ENCODE measurements around the gene ZNF8.
"Not testable (repeated sequence)": the region's sequence is repeated elsewhere in the genome, so short reads cannot be mapped to it uniquely, and the experiment has no call there.

Gene ZNF8

DNA sequence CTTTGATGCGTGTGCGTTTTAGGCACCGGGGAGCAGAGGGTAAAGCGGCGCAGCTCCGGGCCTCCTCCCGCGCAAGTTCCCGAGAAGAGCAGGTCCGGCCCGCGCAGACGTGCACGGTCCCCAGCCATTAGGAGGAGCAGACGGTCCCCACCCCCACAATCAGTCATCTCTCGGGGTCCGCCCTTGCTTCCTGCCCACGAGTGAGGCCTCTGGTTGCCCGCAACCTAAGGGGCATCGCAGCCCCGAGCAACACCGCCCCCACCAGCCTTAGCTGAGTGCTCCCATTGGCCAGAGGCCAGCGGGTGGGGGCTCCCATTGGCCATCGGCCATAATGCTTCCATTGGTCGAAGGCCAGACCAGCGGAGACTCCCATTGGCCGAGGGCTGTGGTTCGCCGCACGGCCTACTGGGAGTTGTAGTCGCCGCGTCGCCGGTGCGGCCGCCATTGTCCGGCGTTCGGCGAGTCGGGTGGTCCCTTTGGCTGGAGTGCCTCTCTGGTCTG is at the start of gene ZNF8:
TSS of gene ZNF8 (plus strand) at position 415 of the 501 bp plus-strand sequence. CDS start 127 bp downstream, outside the sequence.
- peak; percentile 97 for DNase-seq

DNA sequence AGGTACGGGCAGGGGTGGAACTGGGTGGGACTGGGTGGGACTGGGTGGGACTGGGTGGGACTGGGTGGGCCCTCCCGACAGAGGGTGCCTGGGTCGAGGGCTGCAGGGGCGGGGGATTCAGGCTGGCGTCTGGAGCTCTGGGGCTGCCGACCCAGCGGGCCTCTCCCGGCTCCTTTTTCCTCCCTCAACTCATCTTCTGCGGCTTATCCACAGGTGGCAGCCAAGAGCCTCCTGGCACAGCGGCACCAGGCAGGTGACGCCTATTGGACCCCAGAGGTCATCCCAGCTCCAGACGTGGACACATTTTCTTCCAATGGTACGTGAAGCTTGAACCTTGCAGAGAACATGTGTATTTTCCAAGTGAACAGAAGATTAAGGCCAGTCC is 49.5 kb upstream of the ZNF8 start:
- peak in 1 of 2 donors; percentile 13 for DNase-seq

DNA sequence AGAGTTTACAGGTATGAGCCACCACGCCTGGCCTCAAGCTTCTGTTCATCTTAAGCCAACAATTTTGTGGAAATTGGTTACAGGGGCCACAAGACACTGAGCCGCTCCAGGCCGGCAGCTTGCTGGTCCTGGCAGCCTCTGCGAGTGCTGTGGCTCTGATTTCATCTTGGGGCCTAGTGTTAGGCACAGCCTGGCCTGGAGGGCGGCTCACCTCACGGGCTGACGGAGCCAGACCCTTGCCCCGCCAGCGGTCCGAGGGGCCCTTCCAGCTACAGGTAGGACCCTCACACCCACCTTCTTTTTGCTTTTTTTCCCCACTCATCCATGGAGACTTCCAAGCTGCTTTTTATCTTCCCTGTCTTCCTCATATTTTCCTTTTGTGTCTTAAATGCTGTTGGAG is 41.4 kb upstream of the ZNF8 start:
- DNase-seq = no peak

DNA sequence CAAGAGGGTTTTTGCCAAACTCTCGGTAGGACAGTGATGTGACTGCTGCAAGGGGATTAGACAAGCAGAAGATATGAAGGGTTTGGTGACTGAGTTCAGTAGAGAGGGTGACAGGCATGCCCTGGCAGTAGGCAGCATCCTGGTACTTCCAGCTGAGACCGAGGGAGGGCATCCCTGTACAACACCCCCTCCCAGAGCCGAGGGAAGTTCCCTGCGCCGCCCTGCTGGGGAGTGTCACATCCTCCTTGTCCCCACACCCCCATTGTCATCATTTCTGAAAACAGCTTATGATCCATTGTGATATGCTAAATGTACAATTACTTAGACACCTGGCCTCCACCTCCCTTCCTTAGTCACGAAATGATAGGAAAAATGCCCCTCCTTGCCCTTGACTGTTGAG is 35.4 kb upstream of the ZNF8 start:
- DNase-seq = no peak

DNA sequence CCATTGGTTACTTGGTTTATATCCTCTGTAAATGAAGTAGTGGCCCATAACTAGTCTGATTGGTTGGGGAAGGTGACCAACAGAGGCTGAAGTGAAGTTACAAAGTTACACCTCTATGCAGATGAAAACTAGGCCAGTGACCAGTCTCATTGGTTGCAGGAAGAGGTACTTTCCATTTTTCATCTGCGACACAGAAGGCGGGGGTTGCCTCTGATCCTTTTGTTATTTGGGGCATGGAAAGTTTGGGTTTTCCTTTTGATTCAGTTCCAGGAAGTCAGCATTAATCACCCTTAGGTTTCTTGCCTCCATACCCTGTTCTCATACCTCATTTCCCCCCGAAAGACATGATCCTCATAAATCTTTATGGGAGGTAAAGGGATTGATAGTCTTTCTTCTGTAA is 29.9 kb upstream of the ZNF8 start:
- DNase-seq = no peak

DNA sequence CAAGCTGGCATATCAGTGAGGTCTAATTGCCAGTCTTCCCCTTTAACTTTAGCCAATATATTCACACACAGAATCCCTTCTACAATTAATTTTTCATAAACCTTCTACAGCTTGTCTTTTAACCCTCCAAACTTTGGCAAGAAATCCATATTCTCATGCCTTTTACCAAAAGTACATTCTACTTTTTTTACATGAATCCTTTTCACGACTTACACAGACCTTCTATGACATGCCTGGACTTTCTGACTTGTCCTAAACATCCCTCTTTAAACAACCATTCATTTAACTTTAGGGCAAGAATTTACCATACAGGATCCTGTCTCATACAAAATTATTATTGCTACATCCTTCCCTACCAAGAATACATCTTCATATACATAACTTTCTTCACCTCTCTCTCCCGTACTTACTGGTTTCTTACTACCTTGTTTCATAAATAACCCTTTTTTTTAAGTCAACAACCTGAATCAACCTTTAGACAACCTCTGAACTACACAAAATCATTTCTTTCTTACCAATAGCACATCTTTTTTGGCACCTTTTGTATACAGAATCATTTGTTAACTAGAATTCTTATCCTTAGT is 26.6 kb upstream of the ZNF8 start:
- DNase-seq = no peak

DNA sequence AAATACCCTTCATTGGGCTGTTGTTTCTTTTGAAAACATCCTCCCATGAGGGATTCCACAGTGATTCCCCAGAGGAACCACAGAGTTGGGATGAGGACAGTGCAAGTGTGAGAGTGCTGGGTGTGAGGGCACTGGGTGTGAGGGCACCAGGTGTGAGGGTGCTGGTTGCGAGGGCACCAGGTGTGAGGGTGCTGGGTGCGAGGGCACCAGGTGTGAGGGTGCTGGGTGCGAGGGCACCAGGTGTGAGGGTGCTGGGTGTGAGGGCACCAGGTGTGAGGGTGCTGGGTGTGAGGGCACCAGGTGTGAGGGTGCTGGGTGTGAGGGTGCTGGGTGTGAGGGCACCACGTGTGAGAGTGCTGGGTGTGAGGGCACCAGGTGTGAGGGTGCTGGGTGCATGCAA is 20.5 kb upstream of the ZNF8 start:
- not testable (repeated sequence) for DNase-seq

DNA sequence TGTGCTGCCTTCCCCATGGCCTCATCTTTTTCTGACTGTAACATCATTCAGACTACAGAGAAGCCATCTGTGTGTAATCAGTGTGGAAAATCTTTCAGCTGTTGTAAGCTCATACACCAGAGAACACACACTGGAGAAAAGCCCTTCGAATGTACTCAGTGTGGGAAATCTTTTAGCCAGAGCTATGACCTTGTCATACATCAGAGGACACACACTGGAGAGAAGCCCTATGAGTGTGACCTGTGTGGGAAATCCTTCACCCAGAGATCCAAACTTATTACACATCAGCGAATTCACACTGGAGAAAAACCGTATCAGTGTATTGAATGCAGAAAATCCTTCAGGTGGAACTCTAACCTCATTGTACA is 17.2 kb upstream of the ZNF8 start:
- DNase-seq = no peak

DNA sequence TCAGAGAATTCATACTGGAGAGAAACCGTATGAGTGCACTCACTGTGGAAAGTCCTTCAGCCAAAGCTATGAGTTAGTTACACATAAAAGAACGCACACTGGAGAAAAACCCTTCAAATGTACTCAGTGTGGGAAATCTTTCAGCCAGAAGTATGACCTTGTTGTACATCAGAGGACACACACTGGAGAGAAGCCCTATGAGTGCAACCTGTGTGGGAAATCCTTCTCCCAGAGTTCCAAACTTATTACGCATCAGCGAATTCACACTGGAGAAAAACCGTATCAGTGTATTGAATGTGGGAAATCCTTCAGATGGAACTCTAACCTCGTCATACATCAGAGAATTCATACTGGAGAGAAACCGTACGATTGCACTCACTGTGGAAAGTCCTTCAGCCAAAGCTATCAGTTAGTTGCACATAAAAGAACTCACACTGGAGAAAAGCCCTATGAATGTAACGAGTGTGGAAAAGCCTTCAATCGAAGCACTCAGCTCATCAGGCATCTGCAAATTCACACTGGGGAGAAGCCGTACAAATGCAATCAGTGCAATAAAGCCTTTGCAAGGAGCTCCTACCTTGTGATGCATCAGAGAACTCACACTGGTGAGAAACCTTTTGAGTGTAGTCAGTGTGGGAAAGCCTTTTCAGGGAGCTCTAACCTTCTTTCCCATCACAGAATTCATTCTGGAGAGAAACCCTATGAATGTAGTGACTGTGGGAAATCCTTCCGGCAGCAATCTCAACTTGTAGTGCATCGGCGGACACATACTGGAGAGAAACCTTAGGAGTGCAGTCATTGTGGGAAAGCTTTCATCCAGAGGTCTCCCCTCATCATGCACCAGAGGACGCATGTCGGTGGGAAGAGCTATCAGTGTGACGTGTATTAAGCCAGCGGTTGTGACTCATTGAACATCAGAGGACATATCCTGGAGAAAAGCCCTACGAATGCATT is 16.5 kb upstream of the ZNF8 start:
- DNase-seq = no peak

DNA sequence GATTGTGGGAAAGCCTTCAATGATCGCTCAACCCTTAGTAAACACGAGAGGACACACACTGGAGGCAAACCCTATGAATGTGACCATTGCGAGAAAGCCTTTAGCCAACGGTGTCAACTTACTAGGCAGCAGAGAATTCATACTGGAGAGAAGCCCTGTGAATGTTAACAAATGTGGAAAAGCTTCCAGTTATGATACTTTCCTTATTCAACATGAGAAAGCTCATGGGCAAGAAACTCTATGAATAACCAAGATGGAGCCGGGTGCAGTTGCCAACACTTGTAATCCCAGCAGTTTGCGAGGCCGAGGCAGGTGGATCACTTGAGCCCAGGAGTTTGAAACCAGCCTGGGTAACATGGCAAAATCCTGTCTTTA is 15.8 kb upstream of the ZNF8 start:
- DNase-seq = no peak

DNA sequence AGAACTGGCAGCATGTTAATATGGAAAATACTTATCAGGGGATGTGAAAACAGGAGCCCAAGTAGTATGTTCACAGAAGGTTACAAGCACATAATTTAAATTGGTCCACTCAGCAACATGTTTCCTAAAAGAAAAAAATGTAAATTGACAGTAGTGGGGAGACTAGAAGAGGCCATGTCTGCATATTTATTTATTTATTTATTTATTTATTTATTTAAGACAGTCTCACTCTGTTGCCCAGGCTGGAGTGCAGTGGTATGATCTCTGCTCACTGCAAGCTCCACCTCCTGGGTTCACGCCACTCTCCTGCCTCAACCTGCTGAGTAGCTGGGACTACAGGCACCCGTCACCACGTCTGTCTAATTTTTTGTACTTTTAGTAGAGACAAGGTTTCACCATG is 13.7 kb upstream of the ZNF8 start:
- DNase-seq = no peak

DNA sequence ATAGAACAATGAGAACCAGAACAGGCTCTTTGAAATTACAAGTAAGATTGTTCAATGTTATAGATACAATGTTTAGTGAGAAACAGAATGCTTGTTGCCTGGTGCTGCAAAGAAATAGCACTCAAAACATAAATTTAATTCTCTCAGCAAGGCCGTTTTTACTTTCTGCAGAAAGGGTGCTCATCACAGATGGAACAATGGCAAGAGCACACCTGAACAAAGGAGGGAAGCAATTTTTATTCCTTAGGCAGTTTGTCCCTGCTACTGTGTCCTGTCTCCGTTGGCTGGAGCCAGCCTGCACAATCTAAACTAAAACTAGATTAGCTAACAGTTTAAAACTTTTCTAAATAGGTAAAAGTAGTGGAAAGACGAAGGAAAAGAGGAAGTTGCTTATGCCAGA is 10.4 kb upstream of the ZNF8 start:
- no peak for DNase-seq

DNA sequence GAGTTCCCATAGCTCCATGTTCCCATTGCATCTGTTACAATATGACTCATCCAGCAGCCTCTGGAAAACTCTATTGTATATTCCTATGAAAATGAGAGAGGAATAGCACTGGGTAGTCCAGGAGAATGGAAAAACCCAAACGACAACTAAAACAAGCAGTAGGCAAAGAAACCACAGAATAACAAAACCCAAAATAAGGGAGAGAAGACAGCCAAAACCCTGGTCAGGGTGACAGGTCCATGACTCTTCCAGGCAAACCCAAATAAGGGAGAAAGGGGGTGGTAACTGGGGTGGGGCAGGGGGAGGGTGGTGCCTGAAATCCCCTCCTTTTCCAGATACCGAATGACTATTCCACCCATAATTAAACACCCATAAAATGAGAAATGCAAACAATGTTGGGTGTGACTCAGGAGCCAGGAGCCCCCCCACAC is 4.0 kb upstream of the ZNF8 start:
- no peak for DNase-seq

DNA sequence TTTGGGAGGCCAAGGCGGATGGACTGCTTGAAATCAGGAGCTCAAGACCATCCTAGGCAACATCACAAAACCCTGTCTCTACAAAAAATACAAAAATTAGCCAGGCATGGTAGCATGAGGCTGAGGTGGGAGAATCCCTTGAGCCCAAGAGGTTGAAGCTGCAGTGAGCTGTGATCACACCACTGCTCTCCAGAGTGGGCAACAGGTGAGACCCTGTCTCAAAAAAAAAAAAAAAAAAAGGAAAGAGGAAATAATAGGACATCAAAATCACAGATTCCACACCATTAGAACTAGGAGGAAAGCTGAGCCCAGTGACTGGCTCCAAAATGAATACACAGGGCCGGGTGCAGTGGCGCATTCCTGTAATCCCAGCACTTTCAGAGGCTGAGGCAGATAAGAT is 3.2 kb upstream of the ZNF8 start:
- DNase-seq = no peak

DNA sequence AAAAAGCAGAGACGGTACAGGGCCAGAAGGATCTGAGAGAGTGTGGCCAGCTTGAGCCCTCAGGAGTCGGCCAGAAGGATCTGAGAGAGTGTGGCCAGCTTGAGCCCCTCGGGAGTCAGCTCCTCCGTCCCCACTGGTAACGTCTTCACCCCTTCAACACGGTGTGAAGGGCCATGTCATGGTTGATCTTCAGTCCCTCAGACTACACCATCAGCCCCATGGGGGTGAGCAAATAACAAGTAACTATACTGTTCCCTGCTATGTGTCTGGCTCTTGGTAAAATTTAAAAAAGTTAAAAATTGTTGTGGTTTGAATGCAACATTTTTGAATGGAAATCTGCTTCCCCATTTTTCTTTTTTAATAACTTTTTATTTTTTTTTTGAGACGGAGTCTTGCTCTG is 1.6 kb upstream of the ZNF8 start:
- no peak for DNase-seq

DNA sequence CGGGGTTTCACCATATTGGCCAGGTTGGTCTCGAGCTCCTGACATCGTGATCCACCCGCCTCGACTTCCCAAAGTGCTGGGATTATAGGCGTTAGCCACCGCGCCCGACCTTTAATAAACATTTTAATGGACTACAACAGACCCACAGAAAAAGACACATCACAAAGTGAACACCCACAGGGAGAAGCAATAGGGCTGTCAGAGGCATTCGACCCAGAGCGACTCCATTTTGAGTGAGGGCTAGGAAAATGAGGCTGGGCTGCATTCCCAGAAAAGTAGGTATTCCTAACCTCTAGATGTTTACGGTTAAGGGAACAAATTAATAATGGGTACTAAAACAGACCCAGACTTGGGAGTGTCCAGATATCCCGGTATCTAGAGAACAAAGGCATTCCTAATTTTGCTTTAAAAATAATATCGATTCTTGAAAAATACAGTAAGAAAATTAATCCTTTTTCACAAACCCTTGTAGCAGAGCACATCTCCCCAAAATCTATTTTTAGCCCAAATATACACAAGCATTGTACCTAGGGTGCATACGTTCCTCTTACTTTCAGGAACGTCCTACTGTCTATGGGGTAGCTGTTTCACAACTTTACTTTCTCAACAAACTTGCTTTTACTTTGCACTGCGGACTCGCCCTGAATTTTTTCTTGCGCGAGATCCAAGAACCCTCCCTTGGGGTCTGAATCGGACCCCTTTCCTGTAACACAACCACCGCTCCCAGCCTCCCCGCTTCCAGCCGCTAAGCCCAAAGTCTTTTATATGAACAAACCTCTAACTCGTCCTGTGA is 811 bp upstream of the ZNF8 start:
- DNase-seq = no peak

DNA sequence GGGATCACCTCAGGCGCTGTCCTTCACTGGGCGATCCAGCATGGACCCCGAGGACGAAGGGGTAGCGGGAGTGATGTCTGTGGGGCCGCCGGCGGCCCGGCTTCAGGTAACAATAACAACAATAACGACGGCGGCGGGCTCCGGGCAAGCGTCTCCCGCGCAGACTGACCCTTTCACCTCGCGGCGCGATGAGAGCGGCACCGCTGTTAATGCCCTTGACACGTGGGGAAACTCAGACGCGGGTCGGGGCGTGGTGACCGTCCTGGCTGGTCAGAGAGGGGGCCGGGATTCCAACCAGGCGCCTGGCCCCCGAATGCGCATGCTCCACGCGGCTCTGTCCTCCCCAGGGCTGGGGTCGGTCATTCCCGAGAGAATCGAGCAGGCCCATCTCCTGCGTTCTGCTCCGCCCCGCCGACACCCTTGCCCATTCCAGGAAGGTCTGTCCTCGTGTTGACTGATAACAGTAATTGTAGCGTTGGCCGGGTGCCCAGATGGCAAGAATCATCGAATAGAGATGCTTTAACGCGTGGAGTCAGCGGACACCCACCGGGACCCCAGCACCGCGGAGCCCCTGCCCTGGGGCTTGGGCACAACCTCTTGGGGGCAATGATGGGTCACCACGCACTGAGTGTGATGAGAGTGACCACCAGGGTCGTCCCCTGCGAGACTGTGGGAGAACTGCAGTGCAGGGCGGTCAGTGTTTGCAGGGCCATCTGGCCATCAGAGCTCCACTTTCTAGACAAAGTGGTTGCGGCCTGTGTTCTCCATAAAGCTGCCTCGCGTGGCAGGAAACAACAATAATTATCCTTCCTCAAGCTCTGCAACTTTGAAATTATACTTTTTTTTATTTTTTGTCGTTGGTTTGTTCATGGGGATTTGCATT is 528 bp downstream of the ZNF8 start:
- DNase-seq = peak; percentile 29 to 42

DNA sequence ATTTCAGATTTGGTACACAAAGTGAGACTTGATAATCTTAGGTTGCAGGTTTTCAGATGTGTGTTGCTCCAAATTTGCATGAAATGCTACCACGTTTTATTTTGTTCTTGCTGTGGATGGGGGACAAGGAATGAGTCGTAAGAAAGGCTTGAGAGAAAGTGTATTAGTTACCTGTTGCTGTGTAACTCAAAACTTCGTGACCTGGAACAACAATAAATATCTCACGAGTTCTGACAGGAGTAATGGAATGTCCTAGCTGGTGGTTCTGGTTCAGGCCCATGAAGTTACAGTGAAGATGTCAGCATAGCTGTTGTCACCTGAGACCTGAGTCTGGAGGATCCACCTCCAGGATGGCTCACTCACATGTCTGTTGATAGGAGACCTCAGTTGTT is 1.2 kb downstream of the ZNF8 start:
- no peak for DNase-seq

DNA sequence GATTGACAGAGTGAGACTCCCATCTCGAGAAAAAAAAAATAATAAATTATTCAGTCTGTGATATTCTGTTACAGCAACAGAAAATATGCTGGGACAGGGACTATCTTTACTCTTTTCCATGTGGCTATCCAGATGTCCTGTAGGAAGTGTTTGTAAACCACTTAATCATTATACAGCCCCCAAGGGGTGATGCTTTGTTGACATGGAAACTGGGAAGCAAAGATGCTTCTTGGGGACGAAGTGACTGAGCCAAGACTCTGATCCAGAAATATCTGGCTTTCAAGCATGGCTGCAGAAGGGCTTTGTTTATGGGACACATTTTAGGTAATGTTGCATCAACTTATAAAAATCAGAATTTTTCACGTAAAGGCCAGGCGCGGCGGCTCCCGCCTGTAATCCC is 5.4 kb downstream of the ZNF8 start:
- no peak for DNase-seq

DNA sequence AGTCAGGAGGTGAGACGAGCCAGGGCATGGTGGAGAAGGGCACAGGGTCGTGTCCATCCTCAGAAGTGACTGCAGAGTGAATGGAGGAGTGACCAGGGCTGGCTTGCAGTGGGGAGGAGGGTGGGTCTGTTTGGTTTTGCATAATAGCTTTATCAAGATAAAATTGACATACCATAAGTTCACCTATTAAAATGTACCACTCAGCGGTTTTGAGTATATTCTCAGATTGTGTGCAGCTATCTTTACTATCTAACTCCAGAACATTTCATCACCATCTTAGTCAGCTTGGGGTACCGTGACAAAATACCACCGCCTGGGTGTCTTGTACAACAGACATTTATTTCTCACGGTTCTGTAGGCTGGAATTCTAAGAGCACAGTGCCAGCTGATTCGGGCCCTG is 13.2 kb downstream of the ZNF8 start:
- DNase-seq = no peak

DNA sequence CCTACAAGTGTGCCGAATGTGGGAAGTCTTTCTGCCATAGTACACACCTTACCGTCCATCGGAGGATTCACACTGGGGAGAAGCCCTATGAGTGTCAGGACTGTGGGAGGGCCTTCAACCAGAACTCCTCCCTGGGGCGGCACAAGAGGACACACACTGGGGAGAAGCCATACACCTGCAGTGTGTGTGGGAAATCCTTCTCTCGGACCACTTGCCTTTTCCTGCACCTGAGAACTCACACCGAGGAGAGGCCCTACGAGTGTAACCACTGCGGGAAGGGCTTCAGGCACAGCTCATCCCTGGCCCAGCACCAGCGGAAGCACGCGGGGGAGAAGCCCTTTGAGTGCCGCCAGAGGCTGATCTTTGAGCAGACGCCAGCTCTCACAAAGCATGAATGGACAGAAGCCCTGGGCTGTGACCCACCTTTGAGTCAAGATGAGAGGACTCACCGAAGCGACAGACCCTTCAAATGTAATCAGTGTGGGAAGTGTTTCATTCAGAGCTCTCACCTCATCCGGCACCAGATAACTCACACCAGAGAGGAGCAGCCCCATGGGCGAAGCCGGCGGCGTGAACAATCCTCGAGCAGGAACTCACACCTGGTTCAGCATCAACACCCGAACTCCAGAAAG is 16.1 kb downstream of the ZNF8 start:
- DNase-seq = no peak

DNA sequence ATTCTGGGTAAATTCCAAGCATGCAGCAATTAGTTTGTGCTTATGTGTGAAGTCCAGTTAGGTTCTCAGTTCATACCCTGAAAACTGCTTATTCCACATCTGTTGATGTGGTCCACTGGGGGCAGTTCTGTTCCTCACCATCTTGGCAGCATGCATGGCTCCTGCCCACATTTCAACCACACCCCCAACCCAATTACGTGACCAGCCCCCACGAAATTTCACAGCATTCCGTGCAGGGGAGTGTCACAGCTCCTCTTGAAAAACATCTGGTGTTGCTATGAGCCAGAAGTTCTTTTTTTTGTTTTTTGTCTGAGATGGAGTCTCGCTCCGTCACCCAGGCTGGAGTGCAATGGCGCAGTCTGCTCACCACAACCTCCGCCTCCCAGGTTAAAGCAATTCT is 17.3 kb downstream of the ZNF8 start:
- no peak for DNase-seq
